ENCODE measurements around the gene FANCI. TPM values are rescaled to one million over a fixed set of nuclear protein-coding genes. Genes with fewer than 3 reads are reported as not detected.

FANCI gene
- total RNA-seq, 1 donor from 2014 or later = 6.7 TPM

GRCh38 chr15:89359471-89360293 lies 115.9 kb downstream of the FANCI start:
- DNase-seq (ENCODE audit: low spot score) = no peak

GRCh38 chr15:89360294-89360971 lies 116.7 kb downstream of the FANCI start:
- no peak for DNase-seq (ENCODE audit: low spot score)

- peak; percentile 83 for DNase-seq (ENCODE audit: low spot score)
These were observed 117.8 kb downstream of the FANCI start for GRCh38 chr15:89361451-89362202.

DNA sequence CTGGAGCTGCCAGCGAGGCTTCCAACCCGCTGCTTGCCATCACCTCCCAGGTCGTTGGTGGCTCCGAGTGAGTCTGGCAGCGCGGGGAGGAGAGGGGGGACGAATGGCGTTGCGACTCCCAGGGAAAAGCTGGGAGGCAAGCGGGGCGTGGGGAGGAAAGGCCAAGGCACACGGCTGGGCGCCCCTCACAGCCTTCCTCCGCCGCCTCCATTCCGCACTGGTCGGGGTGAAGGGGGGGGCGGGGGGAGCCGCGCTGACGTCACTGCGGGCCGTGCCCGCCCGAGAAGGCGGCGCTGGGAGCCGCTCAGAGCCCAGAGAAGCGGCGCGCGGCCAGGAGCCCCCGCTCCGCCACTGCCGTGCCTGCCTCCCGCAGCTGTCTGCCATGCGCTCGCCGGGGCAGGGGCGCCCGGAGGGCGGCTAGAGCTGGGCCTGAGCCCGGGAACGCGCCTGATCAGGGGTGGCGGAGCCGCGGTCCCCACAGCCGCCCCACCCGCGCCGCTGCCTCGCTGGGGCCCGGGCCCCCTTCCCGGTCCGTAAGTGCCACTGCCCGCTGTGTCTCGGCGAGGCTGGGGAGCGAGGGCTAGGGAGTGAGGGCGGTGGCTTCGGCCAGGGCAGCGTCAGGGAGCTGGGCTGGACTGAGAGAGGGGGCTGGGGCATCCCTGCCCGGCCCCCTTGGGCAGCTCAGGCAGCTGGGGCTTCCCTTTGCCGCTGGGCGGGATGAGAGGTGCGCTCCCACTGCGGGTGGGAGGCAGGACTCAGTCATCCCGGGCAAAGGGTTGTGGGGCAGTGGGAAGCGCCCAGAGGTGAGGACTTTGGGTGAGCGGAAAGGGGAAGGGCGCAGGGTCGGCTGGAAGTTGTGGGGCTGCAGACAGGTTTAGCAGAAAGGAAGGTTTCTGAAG lies 118.7 kb downstream of the FANCI start:
- DNase-seq (ENCODE audit: low spot score) = no peak

- no peak for DNase-seq (ENCODE audit: low spot score)
These were observed 119.4 kb downstream of the FANCI start for GRCh38 chr15:89363133-89363532.

- DNase-seq (ENCODE audit: low spot score) = no peak
These were observed 120.0 kb downstream of the FANCI start for GRCh38 chr15:89363770-89364169.

DNA sequence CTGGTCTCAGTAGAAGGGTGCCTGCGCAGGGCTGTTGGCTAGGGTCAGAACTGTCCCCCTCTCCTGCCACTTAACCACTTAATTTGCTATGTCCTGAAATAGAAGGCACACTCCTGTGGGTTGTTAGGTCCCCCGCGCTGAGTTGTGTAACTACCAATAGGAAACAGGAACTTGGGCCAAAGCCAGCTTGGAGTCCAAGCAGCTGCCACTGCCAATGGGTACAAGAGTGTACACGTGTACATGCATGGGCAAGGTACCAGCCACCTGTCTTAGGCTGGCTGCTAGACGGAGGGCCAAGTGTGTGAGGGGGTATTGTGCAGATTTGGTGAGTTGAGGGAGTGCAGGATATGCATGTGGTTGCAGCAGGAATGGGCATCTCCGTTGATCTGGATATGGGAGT lies 120.6 kb downstream of the FANCI start:
- no peak for DNase-seq (ENCODE audit: low spot score)

GRCh38 chr15:89364741-89365450 lies 121.1 kb downstream of the FANCI start:
- no peak for DNase-seq (ENCODE audit: low spot score)

DNA sequence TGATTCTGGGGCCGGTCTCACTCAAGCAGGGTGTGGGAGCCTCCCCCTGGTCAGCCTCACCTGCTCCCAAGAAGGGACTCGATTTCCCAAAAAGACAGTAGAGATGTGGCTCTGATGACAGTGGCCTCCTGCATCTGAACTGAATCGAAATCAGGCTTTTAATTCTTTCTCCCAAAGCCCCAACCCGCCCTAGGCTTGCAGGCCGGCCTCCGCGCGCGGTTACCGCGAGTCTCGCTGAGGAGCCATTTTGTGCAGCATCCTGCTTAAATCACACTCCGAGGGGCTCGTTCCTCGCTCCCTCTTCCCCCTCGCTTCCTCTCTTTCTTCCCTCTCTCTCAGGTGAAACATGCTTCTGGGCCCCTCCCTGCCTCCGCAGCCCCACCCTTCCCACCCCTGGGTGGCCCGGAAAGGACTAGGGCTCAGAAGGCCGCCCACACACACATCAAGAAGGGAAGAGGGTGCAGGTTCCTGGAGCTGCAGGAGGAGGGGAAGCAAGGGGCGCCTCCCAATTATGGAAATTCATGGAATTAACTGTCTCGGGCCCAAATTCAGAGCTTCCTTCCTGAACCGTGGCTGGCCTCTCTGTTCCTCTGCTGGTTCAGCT lies 121.8 kb downstream of the FANCI start:
- no peak for DNase-seq (ENCODE audit: low spot score)

Other genes starting within 250 kb of the FANCI start
- gene ABHD2, start 155.5 kb upstream of the FANCI start, total RNA-seq (ENCODE audit: insufficient read depth, low replicate concordance) = 54.7 TPM
- not detected for gene RLBP1, start 22.4 kb upstream of the FANCI start, total RNA-seq (ENCODE audit: insufficient read depth, low replicate concordance)
- 40.9 TPM for gene POLG, start 90.8 kb downstream of the FANCI start, total RNA-seq (ENCODE audit: insufficient read depth, low replicate concordance)